Hypothalamus (tissue), 51 donors: ENCODE results near the gene FMNL3.

ENCODE experiments used
- DNase-seq, 51 donors: peaks; one replicate each; lab custom pipeline; 2025; lab: John Stamatoyannopoulos, UW

Gene FMNL3

GRCh38 chr12:49636574-49636973 is 70.6 kb downstream of the FMNL3 start:
- DNase-seq = no peak

- DNase-seq = no peak
Measured at GRCh38 chr12:49635656-49636055, 71.5 kb downstream of the FMNL3 start.

- no peak for DNase-seq
Measured at GRCh38 chr12:49635036-49635435, 72.2 kb downstream of the FMNL3 start.

- DNase-seq = no peak
Measured at GRCh38 chr12:49633703-49634345, 73.4 kb downstream of the FMNL3 start.

- DNase-seq = no peak
Measured at GRCh38 chr12:49632986-49633702, 74.1 kb downstream of the FMNL3 start.

- DNase-seq = no peak
Measured at GRCh38 chr12:49632401-49632800, 74.8 kb downstream of the FMNL3 start.

GRCh38 chr12:49631336-49631907 is 75.8 kb downstream of the FMNL3 start:
- no peak for DNase-seq

- DNase-seq = no peak
Measured at GRCh38 chr12:49627752-49628360, 79.3 kb downstream of the FMNL3 start.

- DNase-seq = no peak
Measured at GRCh38 chr12:49626836-49627235, 80.4 kb downstream of the FMNL3 start.

GRCh38 chr12:49626169-49626835 is 80.9 kb downstream of the FMNL3 start:
- DNase-seq = peak in 2 of 51 donors; percentile 18 to 66

GRCh38 chr12:49624921-49625577 is 82.2 kb downstream of the FMNL3 start:
- peak in 1 of 51 donors; percentile 8 for DNase-seq

GRCh38 chr12:49623142-49623904 is 83.9 kb downstream of the FMNL3 start, which contains the start of gene PRPF40B:
TSS of gene PRPF40B (plus strand) at chr12:49623561. CDS start at chr12:49623591, 30 bp downstream.
- DNase-seq = peak in 50 of 51 donors; percentile 37 to 94 (median 84)

GRCh38 chr12:49622501-49623141 is 84.6 kb downstream of the FMNL3 start:
- DNase-seq = peak in 8 of 51 donors; percentile 33 to 66 (median 54)

- DNase-seq = no peak
Measured at GRCh38 chr12:49621651-49622500, 85.3 kb downstream of the FMNL3 start.

- DNase-seq = no peak
Measured at GRCh38 chr12:49619286-49619685, 87.9 kb downstream of the FMNL3 start.

- no peak for DNase-seq
Measured at GRCh38 chr12:49618576-49618975, 88.6 kb downstream of the FMNL3 start.

- DNase-seq = no peak
Measured at GRCh38 chr12:49616533-49617219, 90.5 kb downstream of the FMNL3 start.
